ENCODE results near the gene PPP4R4.

Gene PPP4R4

DNA sequence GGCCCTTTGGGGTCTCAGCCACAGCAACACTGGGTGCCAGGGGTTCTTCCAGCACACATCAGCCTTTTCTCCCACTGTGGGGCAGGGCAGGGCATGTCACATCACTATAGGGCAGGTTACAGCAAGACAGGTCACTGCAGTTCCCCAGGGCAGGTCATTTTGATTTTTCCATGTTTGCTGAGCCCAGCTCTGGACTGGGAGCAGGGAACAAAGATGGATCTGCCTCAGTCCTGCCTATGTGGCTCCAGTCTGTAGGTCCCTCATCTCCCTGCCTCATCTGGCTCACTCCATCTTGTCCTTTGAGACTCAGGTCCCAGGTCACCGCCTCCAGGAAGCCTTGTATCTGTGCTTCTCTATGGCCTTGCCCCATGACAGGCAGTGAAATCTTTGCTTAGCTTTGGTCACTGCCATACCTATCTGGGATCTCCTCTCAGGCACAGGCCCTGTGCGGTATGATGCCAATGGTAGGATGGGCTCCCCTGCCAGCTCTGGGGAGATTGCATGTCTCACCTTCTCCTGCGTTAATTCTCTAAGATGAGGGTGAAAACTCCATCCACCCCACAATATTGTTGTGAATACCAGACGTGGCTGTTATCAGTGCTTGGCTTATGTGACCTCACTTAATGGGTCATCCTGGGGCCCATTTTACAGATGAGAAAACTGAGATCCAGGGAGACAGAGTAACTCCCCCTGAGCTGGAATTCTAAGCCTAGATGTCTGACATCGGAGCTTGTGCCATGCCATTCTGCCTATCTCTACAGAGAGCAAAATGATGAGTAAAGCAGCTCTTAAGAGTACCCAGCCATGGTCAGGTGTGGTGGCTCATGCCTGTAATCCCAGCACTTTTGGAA lies 147.5 kb downstream of the PPP4R4 start:
- H3K36me3 ChIP-seq (ENCODE audit: insufficient read depth, low read length), result no peaks in the 10 kb centered on the region
- no peak overlapping the region for H3K27ac ChIP-seq (ENCODE audit: low read length)
- TF ChIP-seq, protein P1, sequence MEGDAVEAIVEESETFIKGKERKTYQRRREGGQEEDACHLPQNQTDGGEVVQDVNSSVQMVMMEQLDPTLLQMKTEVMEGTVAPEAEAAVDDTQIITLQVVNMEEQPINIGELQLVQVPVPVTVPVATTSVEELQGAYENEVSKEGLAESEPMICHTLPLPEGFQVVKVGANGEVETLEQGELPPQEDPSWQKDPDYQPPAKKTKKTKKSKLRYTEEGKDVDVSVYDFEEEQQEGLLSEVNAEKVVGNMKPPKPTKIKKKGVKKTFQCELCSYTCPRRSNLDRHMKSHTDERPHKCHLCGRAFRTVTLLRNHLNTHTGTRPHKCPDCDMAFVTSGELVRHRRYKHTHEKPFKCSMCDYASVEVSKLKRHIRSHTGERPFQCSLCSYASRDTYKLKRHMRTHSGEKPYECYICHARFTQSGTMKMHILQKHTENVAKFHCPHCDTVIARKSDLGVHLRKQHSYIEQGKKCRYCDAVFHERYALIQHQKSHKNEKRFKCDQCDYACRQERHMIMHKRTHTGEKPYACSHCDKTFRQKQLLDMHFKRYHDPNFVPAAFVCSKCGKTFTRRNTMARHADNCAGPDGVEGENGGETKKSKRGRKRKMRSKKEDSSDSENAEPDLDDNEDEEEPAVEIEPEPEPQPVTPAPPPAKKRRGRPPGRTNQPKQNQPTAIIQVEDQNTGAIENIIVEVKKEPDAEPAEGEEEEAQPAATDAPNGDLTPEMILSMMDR (IDR thresholded peaks at IDR 0.05; ENCODE audit: borderline replicate concordance, extremely low read depth, low read length, poor library complexity, severe bottlenecking), result no peak
- TF ChIP-seq EZH2 (IDR thresholded peaks at IDR 0.05; ENCODE audit: borderline replicate concordance, low read depth, low read length, severe bottlenecking), result no peak

DNA sequence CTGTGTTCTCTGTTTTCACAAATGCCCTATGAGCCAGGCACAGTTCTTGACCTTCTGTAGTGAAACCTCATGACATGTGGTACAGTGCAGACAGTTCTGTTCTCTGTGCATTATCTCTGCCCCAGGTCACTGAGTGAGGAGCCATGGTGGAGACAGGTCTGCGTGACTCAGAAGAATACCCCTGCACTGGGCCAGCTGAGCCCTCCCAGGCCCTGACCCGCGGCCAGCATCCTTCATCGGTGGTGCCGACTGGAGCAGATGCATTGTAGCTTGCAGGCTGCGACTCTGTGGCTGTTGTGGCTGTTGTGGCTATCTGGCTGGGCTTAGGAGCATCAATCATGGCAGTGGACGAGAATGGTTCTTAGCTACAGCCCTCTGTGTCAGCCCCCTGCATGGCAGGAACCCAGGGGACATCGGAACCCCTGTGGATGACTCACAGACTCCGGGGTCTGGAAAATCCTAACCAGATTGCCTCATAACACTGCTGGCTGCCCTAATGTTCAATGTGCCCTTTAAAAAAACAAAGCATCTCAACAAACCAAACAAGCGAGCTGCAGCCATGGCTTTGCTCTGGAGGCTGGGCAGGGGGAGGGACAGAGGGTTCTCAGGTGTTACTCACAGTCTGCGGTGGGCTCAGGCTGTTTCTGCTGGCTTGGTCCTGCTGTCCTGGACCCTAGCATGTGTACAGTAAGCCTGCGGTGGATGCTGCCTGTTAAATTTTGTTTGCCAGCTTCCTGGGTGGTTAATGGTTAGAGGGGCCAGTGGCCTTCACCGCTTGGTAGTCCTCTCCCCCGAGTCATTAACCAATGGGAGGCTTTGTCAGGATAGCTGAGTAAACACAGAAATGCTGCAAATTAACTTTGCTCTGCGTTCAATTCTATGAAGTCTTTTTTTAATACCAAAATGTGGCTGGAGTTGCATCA lies 148.8 kb downstream of the PPP4R4 start, which contains the start of gene SERPINA6:
Gene SERPINA6, minus strand, starts transcription at position 689 of the 923 bp plus-strand sequence. CDS start 8,688 bp downstream, outside the sequence.
- no peaks in the 10 kb centered on the region for H3K27me3 ChIP-seq (ENCODE audit: insufficient read depth, low read length, poor library complexity)
- H3K4me1 ChIP-seq (ENCODE audit: insufficient read depth, low read length), result no peaks in the 10 kb centered on the region
- DNase-seq (no peak), ATAC-seq (ENCODE audit: insufficient read depth, low read depth) (no peak)
- no peaks in the 10 kb centered on the region for H3K9me3 ChIP-seq (ENCODE audit: insufficient read depth, low read length, severe bottlenecking)
- no peak within 1 kb of the TSS for H3K9ac ChIP-seq (ENCODE audit: low read depth, low read length)
- no peak within 1 kb of the TSS for H3K4me2 ChIP-seq (ENCODE audit: insufficient read depth, low read length)
- TF ChIP-seq, protein P1 (IDR thresholded peaks at IDR 0.05; ENCODE audit: borderline replicate concordance, extremely low read depth, low read length, poor library complexity, severe bottlenecking), result no peak
- no peak for TF ChIP-seq EZH2 (IDR thresholded peaks at IDR 0.05; ENCODE audit: borderline replicate concordance, low read depth, low read length, severe bottlenecking)
- no peaks in the 10 kb centered on the region for H3K36me3 ChIP-seq (ENCODE audit: insufficient read depth, low read length)
- H3K4me3 ChIP-seq (ENCODE audit: low read depth in 1 of 2, low read length in 2 of 2), result no peak within 1 kb of the TSS
- no peak within 1 kb of the TSS for H3K27ac ChIP-seq (ENCODE audit: low read length)
- no peaks in the 10 kb centered on the region for H4K20me1 ChIP-seq (ENCODE audit: insufficient read depth, low read length)
- H2AFZ ChIP-seq (ENCODE audit: low read depth, low read length), result no peak within 1 kb of the TSS
- H3K79me2 ChIP-seq (ENCODE audit: insufficient read depth, low read length), result no peaks in the 10 kb centered on the region

More for the DNA sequence above, 147.5 kb downstream of the PPP4R4 start:
- no peaks in the 10 kb centered on the region for H3K4me1 ChIP-seq (ENCODE audit: insufficient read depth, low read length)
- H3K9ac ChIP-seq (ENCODE audit: low read depth, low read length), result no peak overlapping the region
- no peaks in the 10 kb centered on the region for H4K20me1 ChIP-seq (ENCODE audit: insufficient read depth, low read length)
- no peak overlapping the region for H3K4me3 ChIP-seq (ENCODE audit: low read depth in 1 of 2, low read length in 2 of 2)
- ATAC-seq (ENCODE audit: insufficient read depth, low read depth) (no peak), DNase-seq (no peak)
- no peaks in the 10 kb centered on the region for H3K79me2 ChIP-seq (ENCODE audit: insufficient read depth, low read length)
- H2AFZ ChIP-seq (ENCODE audit: low read depth, low read length), result no peak overlapping the region
- no peaks in the 10 kb centered on the region for H3K9me3 ChIP-seq (ENCODE audit: insufficient read depth, low read length, severe bottlenecking)
- H3K27me3 ChIP-seq (ENCODE audit: insufficient read depth, low read length, poor library complexity), result peaks cover 3% of the 10 kb centered on the region
- H3K4me2 ChIP-seq (ENCODE audit: insufficient read depth, low read length), result no peak overlapping the region

DNA sequence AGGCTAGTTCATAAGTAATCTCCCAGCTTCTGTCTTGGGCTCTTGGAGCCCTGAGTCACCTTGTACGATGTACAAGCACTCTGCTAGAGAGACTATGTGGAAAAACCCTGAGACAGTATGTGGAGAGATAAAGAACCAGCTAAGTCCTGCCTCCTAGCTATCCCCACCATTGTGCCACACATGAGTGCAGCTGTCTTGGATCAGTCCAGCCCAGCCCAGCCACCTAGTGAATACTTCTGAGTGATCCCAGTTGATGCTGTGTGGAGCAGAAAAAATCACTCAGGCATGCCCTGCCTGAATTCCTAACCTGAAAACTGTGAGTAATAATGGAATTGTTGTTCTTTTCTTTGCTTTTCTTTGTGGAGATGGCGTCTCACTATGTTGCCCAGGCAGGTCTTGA lies 154.1 kb downstream of the PPP4R4 start:
- ATAC-seq (ENCODE audit: insufficient read depth, low read depth), result no peak
- H3K4me1 ChIP-seq (ENCODE audit: insufficient read depth, low read length), result no peaks in the 10 kb centered on the region
- no peaks in the 10 kb centered on the region for H3K9me3 ChIP-seq (ENCODE audit: insufficient read depth, low read length, severe bottlenecking)
- no peak overlapping the region for H3K27ac ChIP-seq (ENCODE audit: low read length)
- no peaks in the 10 kb centered on the region for H3K36me3 ChIP-seq (ENCODE audit: insufficient read depth, low read length)
- H3K4me2 ChIP-seq (ENCODE audit: insufficient read depth, low read length), result no peak overlapping the region
- no peak overlapping the region for H3K9ac ChIP-seq (ENCODE audit: low read depth, low read length)
- no peak for DNase-seq
- H3K4me3 ChIP-seq (ENCODE audit: low read depth in 1 of 2, low read length in 2 of 2), result no peak overlapping the region
- no peaks in the 10 kb centered on the region for H4K20me1 ChIP-seq (ENCODE audit: insufficient read depth, low read length)
- H2AFZ ChIP-seq (ENCODE audit: low read depth, low read length), result no peak overlapping the region
- no peaks in the 10 kb centered on the region for H3K27me3 ChIP-seq (ENCODE audit: insufficient read depth, low read length, poor library complexity)
- TF ChIP-seq, protein P1 (IDR thresholded peaks at IDR 0.05; ENCODE audit: borderline replicate concordance, extremely low read depth, low read length, poor library complexity, severe bottlenecking), result no peak
- TF ChIP-seq EZH2 (IDR thresholded peaks at IDR 0.05; ENCODE audit: borderline replicate concordance, low read depth, low read length, severe bottlenecking), result no peak
- no peaks in the 10 kb centered on the region for H3K79me2 ChIP-seq (ENCODE audit: insufficient read depth, low read length)

Measured in DND-41 (cell line).